HCT116 (cell line): Measurements from ENCODE around the gene TSPO. TPM values are rescaled to one million over a fixed set of nuclear protein-coding genes. Genes with fewer than 3 reads are reported as not detected.

Experiments
- ATAC-seq: fragments of 200-7000 bp; cut with Tn5 transposase; 2 replicates; pipeline ENCODE4 v1.9.1; 2020; ENCODE audit warnings: mild to moderate bottlenecking, moderate library complexity
- BruUV-seq: library from RNA; stranded (reverse); fragments of 400-500 nt; replicated peaks from 2 replicates; lab custom pipeline; 2021; lab: Mats Ljungman, UMichigan
- CTCF ChIA-PET: fragments of 300-600 bp; sonication (Branson Sonifier 250); formaldehyde crosslinking; loops from one replicate; lab custom pipeline; 2021; ENCODE audit warnings: antibody characterized with exemption; lab: Charles Lee
- POLR2A ChIA-PET: fragments of 300-600, 350-600 bp; sonication (Branson Sonifier 250); formaldehyde crosslinking; loops from one replicate; lab custom pipeline; 2021; ENCODE audit warnings: antibody characterized with exemption; lab: Charles Lee
- RAD21 ChIA-PET, 2 experiments: fragments of 300-600 bp; sonication (Branson Sonifier 250); formaldehyde crosslinking; loops; one replicate each; lab custom pipeline; 2023; ENCODE audit warnings: low total read pairs in 2 of 2; ENCODE audit not compliant: uncharacterized antibody in 2 of 2, unreplicated experiment in 2 of 2, low non-redundant PET in 1 of 2; lab: Charles Lee
- DNase-seq: peaks from one replicate; pipeline ENCODE4 v3.0.0-alpha.2; 2010; ENCODE audit warnings: low read depth, low spot score
- H2AFZ ChIP-seq: fragments of 200-600 bp; shearing (Covaris generic), sonication (generic); 2 replicates; pipeline ENCODE4 v1.6.1; 2017; ENCODE audit warnings: low read depth, mixed run types, mixed read lengths, antibody characterized with exemption, low read length; ENCODE audit not compliant: poor library complexity, severe bottlenecking
- H3K27ac ChIP-seq: 2 replicates; pipeline ENCODE4 v1.5.1; 2012; ENCODE audit warnings: low read depth, low read length
- H3K27me3 ChIP-seq: fragments of 200-600 bp; sonication (generic); 2 replicates; pipeline ENCODE4 v1.6.1; 2016; ENCODE audit warnings: mixed run types, low read length, mixed read lengths; ENCODE audit not compliant: insufficient read depth
- H3K36me3 ChIP-seq, 2 experiments: fragments of 200-500 bp in 1 of 2; fragments of 200-600 bp in 1 of 2; sonication (Bioruptor generic) in 1 of 2; sonication (generic) in 1 of 2; 2 replicates each; pipeline versions ENCODE4 v1.5.1 to v1.6.1; 2014 to 2016; ENCODE audit warnings: low read length in 2 of 2, inconsistent platforms in 1 of 2, mixed read lengths in 1 of 2, mixed run types in 1 of 2; ENCODE audit not compliant: insufficient read depth in 2 of 2, control insufficient read depth in 1 of 2
- H3K4me1 ChIP-seq, 2 experiments: fragments of 200-600 bp in 1 of 2; sonication (generic) in 1 of 2; 2 replicates each; pipeline versions ENCODE4 v1.5.1 to v1.6.1; 2012 to 2017; ENCODE audit warnings: low read length in 2 of 2, inconsistent platforms in 1 of 2, mild to moderate bottlenecking in 1 of 2, mixed read lengths in 1 of 2, mixed run types in 1 of 2, moderate library complexity in 1 of 2; ENCODE audit not compliant: insufficient read depth in 2 of 2, control insufficient read depth in 1 of 2
- H3K4me2 ChIP-seq: fragments of 200-600 bp; sonication (generic); 2 replicates; pipeline ENCODE4 v1.6.1; 2017; ENCODE audit warnings: mixed run types, low read length, mixed read lengths
- H3K4me3 ChIP-seq, 2 experiments: fragments of 200-600 bp in 1 of 2; sonication (generic) in 1 of 2; replicated peaks in 1 of 2; 2 replicates each; pipeline ENCODE4 v1.5.1; 2011 to 2016; ENCODE audit warnings: low read length in 2 of 2, control low read depth in 1 of 2, low read depth in 1 of 2, mild to moderate bottlenecking in 1 of 2, mixed read lengths in 1 of 2, mixed run types in 1 of 2
- H3K79me2 ChIP-seq: fragments of 200-600 bp; sonication (generic); 2 replicates; pipeline ENCODE4 v1.6.1; 2017; ENCODE audit warnings: mild to moderate bottlenecking, mixed run types, low read length, moderate library complexity, mixed read lengths; ENCODE audit not compliant: insufficient read depth
- H3K9ac ChIP-seq: fragments of 200-600 bp; sonication (generic); 2 replicates; pipeline ENCODE4 v1.6.1; 2016; ENCODE audit warnings: low read length, mixed read lengths
- H3K9me2 ChIP-seq: fragments of 200-600 bp; sonication (generic), shearing (Covaris generic); 2 replicates; pipeline ENCODE4 v1.6.1; 2017; ENCODE audit warnings: mixed run types, mild to moderate bottlenecking, moderate library complexity; ENCODE audit not compliant: insufficient read depth
- H3K9me3 ChIP-seq, 2 experiments: fragments of 200-500 bp in 1 of 2; fragments of 200-600 bp in 1 of 2; sonication (Bioruptor generic) in 1 of 2; sonication (generic) in 1 of 2; 2 replicates each; pipeline ENCODE4 v1.6.1; 2014 to 2017; ENCODE audit warnings: low read length in 2 of 2, mixed read lengths in 2 of 2, inconsistent platforms in 1 of 2, low read depth in 1 of 2, mild to moderate bottlenecking in 1 of 2, mixed run types in 1 of 2, moderate library complexity in 1 of 2; ENCODE audit not compliant: control insufficient read depth in 1 of 2, insufficient read depth in 1 of 2
- H4K20me1 ChIP-seq: fragments of 200-600 bp; sonication (generic), shearing (Covaris generic); 2 replicates; pipeline ENCODE4 v1.6.1; 2017; ENCODE audit warnings: mixed run types, mild to moderate bottlenecking, moderate library complexity; ENCODE audit not compliant: insufficient read depth
- SIN3A ChIP-seq: IDR thresholded peaks from 2 replicates; pipeline ENCODE4 v1.6.1; 2012; ENCODE audit warnings: low read depth
- SP1 ChIP-seq: IDR thresholded peaks from 2 replicates; pipeline ENCODE4 v1.6.1; 2012; ENCODE audit warnings: low read depth
- SRF ChIP-seq: IDR thresholded peaks from 2 replicates; pipeline ENCODE4 v1.6.1; 2012; ENCODE audit warnings: low read depth
- YY1 ChIP-seq: IDR thresholded peaks from 2 replicates; pipeline ENCODE4 v1.6.1; 2011; ENCODE audit warnings: low read length, low read depth, moderate library complexity, mild to moderate bottlenecking; ENCODE audit not compliant: insufficient replicate concordance; ENCODE audit errors: extremely low read depth
- ZFX ChIP-seq: fragments of 450-650 bp; IDR thresholded peaks from 2 replicates; pipeline ENCODE4 v1.6.1; 2017
- ZNF274 ChIP-seq: fragments of 200-500 bp; sonication (Bioruptor generic); IDR thresholded peaks from 2 replicates; pipeline ENCODE4 v1.6.1; 2014; ENCODE audit warnings: mild to moderate bottlenecking, low read depth, low read length, inconsistent platforms
- intact Hi-C: fragments of 100-400 bp; cut with micrococcal nuclease; formaldehyde crosslinking; loops from 2 replicates; pipeline ENCODE4 v1.10.0; 2022
- total RNA-seq: library from RNA; stranded (reverse); gene quantifications from one replicate; pipeline ENCODE4 v1.2.1, GENCODE V29; 2021; ENCODE audit not compliant: unreplicated experiment
- TF ChIP-seq, protein P1 (sequence below): IDR thresholded peaks from 2 replicates; pipeline ENCODE4 v1.6.1; 2011; ENCODE audit warnings: mild to moderate bottlenecking, low read length, moderate library complexity; ENCODE audit not compliant: insufficient replicate concordance; ENCODE audit errors: extremely low read depth
- TF ChIP-seq, protein P2 (sequence below): IDR thresholded peaks from 2 replicates; pipeline ENCODE4 v1.6.1; 2012

TSPO gene
- total RNA-seq, 1 experiment from 2014 or later, result 192 TPM

DNA sequence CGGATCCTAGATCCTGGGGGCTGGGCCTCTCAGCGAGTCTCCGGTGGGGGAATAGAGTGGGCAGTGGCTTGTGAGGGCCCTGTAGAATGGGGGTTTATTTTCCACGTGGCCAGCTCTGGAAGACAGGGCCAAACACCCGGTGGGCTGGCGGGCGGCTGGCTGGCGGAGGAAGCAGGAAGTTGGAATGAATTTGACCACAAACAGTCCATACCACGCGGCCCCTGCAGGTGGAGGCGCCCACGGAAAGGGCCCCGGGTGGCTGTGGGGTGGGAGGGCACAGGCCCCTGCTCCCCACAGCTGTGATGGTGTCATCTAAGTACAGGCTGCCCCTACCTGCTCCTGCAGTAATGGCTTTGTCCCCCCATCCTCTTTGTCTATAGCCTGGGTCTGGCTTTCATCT lies 23.2 kb upstream of the TSPO start:
- Histone ChIP-seq H3K9me2 (no peaks in the 10 kb centered on the region), H3K36me3 (peaks cover 7 to 17% of the 10 kb centered on the region in 2 experiments), H3K4me3 (peak overlapping the region; percentile 71 to 76), H3K4me1 (peaks cover 35 to 54% of the 10 kb centered on the region in 2 experiments), H2AFZ (no peak overlapping the region), H3K27ac (peak overlapping the region; percentile 99), H3K27me3 (no peaks in the 10 kb centered on the region), H3K4me2 (peak overlapping the region; percentile 99), H3K9me3 (no peaks in the 10 kb centered on the region), H4K20me1 (no peaks in the 10 kb centered on the region), H3K9ac (peak overlapping the region; percentile 93), H3K79me2 (peaks cover 38% of the 10 kb centered on the region)
- no TSS peak for BruUV-seq
- ChIA-PET POLR2A (interaction anchor here (0.9 to 3.1 kb wide), 6 partner anchors 8 to 513 kb away, joined by 3 to 28 read pairs (median 6); partner anchors contain the start of genes BIK and POLDIP3), CTCF (interaction anchor here (2.1 to 2.6 kb wide), 2 partner anchors 8 to 38 kb away, joined by 7 to 10 read pairs; no protein-coding TSS in a partner anchor), RAD21 (interaction anchor here in 1 of 2 experiments (0.6 kb wide), 1 partner anchor 513 kb away, joined by 3 read pairs; no protein-coding TSS in a partner anchor)
- ATAC-seq (no peak), DNase-seq (no peak)
- TF ChIP-seq ZNF274 (no peak), SIN3A (no peak), SRF (no peak), SP1 (no peak), YY1 (no peak), ZFX (no peak)
- TF ChIP-seq, protein P1, sequence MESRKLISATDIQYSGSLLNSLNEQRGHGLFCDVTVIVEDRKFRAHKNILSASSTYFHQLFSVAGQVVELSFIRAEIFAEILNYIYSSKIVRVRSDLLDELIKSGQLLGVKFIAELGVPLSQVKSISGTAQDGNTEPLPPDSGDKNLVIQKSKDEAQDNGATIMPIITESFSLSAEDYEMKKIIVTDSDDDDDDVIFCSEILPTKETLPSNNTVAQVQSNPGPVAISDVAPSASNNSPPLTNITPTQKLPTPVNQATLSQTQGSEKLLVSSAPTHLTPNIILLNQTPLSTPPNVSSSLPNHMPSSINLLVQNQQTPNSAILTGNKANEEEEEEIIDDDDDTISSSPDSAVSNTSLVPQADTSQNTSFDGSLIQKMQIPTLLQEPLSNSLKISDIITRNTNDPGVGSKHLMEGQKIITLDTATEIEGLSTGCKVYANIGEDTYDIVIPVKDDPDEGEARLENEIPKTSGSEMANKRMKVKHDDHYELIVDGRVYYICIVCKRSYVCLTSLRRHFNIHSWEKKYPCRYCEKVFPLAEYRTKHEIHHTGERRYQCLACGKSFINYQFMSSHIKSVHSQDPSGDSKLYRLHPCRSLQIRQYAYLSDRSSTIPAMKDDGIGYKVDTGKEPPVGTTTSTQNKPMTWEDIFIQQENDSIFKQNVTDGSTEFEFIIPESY, result no peak
- TF ChIP-seq, protein P2, sequence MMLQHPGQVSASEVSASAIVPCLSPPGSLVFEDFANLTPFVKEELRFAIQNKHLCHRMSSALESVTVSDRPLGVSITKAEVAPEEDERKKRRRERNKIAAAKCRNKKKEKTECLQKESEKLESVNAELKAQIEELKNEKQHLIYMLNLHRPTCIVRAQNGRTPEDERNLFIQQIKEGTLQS, result no peak
- intact Hi-C loops, result no loop called here
